Progenitor cell of endocrine pancreas (in vitro differentiated cells): Measurements from ENCODE around the gene B4GALT4. TPM values are rescaled to one million over a fixed set of nuclear protein-coding genes. Genes with fewer than 3 reads are reported as not detected.
A peak's percentile ranks its signal among the peaks of the same experiment; 100 is the strongest.

Experiments used
- DNase-seq: peaks from one replicate; pipeline ENCODE4 v3.0.0; 2021; ENCODE audit warnings: low spot score; ENCODE audit not compliant: unreplicated experiment
- H3K27ac Mint-ChIP-seq: 2 replicates; pipeline ENCODE4 v1.8.0; 2021; ENCODE audit warnings: mild to moderate bottlenecking, moderate library complexity, mixed read lengths
- H3K27me3 Mint-ChIP-seq: 2 replicates; pipeline ENCODE4 v1.8.0; 2021; ENCODE audit warnings: mixed read lengths
- H3K36me3 Mint-ChIP-seq: 2 replicates; pipeline ENCODE4 v1.8.0; 2022; ENCODE audit warnings: mixed read lengths; ENCODE audit not compliant: insufficient read depth
- H3K4me1 Mint-ChIP-seq: 2 replicates; pipeline ENCODE4 v1.8.0; 2021; ENCODE audit warnings: low read depth, mixed read lengths
- H3K4me3 Mint-ChIP-seq: 2 replicates; pipeline ENCODE4 v1.8.0; 2021; ENCODE audit warnings: low read depth, mild to moderate bottlenecking, moderate library complexity, mixed read lengths
- H3K9me3 Mint-ChIP-seq: 2 replicates; pipeline ENCODE4 v1.8.0; 2021; ENCODE audit warnings: low read depth, mixed read lengths
- total RNA-seq: library from RNA; stranded (reverse); gene quantifications from 2 replicates; pipeline ENCODE4 v1.2.1, GENCODE V29; 2021
- TF ChIP-seq, protein P1 (sequence below): fragments of 200-600 bp; sonication (generic); IDR thresholded peaks from one replicate; pipeline ENCODE4 v1.5.0; 2021; ENCODE audit warnings: antibody characterized with exemption, mild to moderate bottlenecking; ENCODE audit not compliant: unreplicated experiment

The B4GALT4 gene
- total RNA-seq, 1 donor from 2014 or later, result 49.0 TPM

DNA sequence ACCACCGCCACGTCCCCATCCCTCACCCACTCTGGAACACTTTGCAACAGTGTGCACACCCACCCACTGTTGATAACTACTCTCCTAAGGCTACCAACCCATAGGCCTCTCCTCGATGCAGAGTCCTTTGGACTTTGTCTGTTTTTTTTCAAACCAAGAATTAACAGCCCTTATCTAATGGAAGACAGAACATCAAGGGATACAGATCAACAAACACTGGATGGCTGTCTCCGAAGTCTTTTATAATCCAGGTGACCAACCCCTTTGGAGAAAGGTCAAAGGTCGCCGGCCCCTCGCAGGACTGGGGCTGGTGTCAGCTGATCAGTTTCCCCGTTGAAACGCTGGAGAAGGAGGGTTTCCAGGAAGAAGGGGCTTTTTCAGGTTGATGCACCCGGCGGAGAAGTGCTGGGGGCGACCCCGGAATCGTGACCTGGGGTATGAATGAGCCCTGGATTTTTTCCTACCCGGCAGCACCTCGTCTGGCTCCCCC, 532 bp downstream of the B4GALT4 start:
- peak overlapping the region; percentile 94 for H3K27ac Mint-ChIP-seq
- H3K27me3 Mint-ChIP-seq, result no peaks in the 10 kb centered on the region
- H3K36me3 Mint-ChIP-seq, result peaks cover 13% of the 10 kb centered on the region
- TF ChIP-seq, protein P1, sequence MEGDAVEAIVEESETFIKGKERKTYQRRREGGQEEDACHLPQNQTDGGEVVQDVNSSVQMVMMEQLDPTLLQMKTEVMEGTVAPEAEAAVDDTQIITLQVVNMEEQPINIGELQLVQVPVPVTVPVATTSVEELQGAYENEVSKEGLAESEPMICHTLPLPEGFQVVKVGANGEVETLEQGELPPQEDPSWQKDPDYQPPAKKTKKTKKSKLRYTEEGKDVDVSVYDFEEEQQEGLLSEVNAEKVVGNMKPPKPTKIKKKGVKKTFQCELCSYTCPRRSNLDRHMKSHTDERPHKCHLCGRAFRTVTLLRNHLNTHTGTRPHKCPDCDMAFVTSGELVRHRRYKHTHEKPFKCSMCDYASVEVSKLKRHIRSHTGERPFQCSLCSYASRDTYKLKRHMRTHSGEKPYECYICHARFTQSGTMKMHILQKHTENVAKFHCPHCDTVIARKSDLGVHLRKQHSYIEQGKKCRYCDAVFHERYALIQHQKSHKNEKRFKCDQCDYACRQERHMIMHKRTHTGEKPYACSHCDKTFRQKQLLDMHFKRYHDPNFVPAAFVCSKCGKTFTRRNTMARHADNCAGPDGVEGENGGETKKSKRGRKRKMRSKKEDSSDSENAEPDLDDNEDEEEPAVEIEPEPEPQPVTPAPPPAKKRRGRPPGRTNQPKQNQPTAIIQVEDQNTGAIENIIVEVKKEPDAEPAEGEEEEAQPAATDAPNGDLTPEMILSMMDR, result no peak
- H3K9me3 Mint-ChIP-seq, result peaks cover 3% of the 10 kb centered on the region
- H3K4me3 Mint-ChIP-seq, result peak overlapping the region; percentile 90
- peaks cover 29% of the 10 kb centered on the region for H3K4me1 Mint-ChIP-seq
- peak; percentile 24 for DNase-seq

DNA sequence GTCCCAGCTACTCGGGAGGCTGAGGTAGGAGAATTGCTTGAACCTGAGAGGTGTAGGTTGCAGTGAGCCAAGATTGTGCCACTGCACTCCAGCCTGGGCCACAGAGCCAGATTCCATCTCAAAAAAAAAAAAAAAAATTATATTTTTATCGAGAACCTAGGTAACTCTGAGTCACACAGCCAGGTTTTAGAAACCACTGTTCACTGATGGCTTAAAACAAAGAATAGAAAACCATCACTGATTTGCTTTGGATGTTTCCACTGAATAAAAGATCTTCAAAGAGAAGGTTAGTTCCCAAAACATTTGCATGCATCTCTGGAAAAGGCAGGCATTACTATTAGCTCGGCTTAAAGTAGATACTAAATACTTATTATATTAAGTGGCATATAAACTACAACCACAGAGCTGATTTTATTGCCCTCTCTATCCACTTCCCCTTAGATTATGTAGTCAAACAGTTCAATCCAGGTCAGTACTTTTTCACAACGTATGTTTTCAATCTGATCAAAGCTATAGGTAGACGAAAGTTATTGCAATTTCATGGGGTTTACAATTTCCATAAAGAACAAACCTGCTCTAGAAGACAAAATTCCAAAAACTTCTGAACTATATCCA, 1.4 kb downstream of the B4GALT4 start:
- Mint-ChIP-seq H3K27me3 (no peaks in the 10 kb centered on the region), H3K36me3 (peaks cover 19% of the 10 kb centered on the region), H3K4me3 (peak overlapping the region; percentile 90), H3K4me1 (peaks cover 29% of the 10 kb centered on the region), H3K27ac (peak overlapping the region; percentile 94), H3K9me3 (no peaks in the 10 kb centered on the region)
- TF ChIP-seq, protein P1, result no peak
- no peak for DNase-seq

DNA sequence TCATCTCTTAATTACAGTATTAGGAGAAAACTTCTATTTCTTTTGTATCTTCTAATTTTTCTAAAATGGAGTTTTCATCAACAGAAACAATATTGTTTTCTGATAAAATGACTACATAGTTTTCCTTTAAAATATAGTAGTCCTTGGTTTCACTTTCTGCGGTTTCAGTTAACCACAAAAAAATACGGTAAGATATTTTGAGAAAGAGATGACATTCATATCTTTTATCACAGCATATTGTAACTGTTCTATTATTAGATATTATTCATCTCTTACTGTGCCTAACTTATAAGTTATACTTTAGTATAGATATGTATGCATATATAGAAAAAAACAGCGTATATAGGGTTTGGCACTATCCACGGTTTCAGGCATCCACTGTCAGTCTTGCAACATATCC, 2.3 kb downstream of the B4GALT4 start:
- TF ChIP-seq, protein P1, result no peak
- H3K4me1 Mint-ChIP-seq, result peaks cover 26% of the 10 kb centered on the region
- H3K4me3 Mint-ChIP-seq, result peak overlapping the region; percentile 90
- no peaks in the 10 kb centered on the region for H3K27me3 Mint-ChIP-seq
- peaks cover 22% of the 10 kb centered on the region for H3K36me3 Mint-ChIP-seq
- no peak overlapping the region for H3K27ac Mint-ChIP-seq
- no peak for DNase-seq
- H3K9me3 Mint-ChIP-seq, result no peaks in the 10 kb centered on the region

DNA sequence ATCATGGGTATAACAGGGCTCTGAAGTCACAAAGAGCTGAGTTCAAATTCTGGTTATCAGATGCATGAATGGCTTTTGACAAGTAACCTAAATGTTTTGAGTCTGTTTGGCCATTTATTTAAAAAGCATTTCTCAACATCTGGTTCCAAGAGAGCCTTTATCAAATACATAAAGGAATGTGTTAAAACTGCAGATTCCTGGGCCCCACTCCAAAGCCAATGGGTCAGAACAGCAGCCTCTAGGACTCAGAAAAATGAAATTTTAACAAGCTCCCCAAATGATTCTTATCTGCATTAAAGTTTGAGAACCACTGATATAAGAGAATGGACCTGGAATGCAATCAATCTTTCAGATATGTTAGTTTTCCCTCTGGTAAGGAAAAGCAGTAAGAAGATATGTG, 3.4 kb downstream of the B4GALT4 start:
- Mint-ChIP-seq H3K4me3 (no peak overlapping the region), H3K9me3 (no peaks in the 10 kb centered on the region), H3K27me3 (no peaks in the 10 kb centered on the region), H3K36me3 (peaks cover 25% of the 10 kb centered on the region), H3K27ac (no peak overlapping the region), H3K4me1 (peaks cover 24% of the 10 kb centered on the region)
- no peak for DNase-seq
- TF ChIP-seq, protein P1, result no peak

DNA sequence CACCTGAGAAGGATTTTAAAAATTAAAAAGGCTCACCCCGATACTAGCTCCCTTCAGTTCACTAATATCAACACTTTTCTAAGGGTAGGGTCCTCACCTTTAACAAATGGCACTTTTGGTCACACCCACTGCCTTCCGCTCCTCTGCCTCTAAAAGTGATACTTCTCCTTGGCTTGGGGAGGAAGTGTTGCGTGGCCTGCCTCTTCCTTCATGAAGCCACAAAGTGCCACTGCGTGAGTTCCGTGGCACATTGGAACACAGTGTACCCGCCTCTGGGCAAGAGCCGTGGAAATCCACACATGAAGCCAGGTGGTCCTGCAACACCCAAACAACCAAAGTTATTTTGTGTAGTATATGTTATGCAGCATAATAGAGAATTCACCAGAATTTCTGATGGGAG, 3.9 kb downstream of the B4GALT4 start:
- TF ChIP-seq, protein P1, result no peak
- no peak for DNase-seq
- Mint-ChIP-seq H3K36me3 (peaks cover 25% of the 10 kb centered on the region), H3K4me3 (no peak overlapping the region), H3K27ac (no peak overlapping the region), H3K4me1 (peaks cover 24% of the 10 kb centered on the region), H3K9me3 (no peaks in the 10 kb centered on the region), H3K27me3 (no peaks in the 10 kb centered on the region)
